Breast epithelium (tissue), 4 donors: ENCODE data around the gene ROR2. TPM values are rescaled to one million over a fixed set of nuclear protein-coding genes. Genes with fewer than 3 reads are reported as not detected.

Experiments
- DNase-seq, 2 donors: peaks; one replicate each; pipeline ENCODE4 v3.0.0-alpha.2; 2019; ENCODE audit warnings: low spot score in 2 of 2
- H3K27ac ChIP-seq, 2 donors: fragments of 200-600 bp; sonication (generic) in 1 of 2; one replicate each; pipeline ENCODE4 v1.5.1; 2016 to 2019; ENCODE audit warnings: mild to moderate bottlenecking in 1 of 2
- H3K27me3 ChIP-seq, 2 donors: fragments of 200-600 bp; sonication (generic) in 1 of 2; one replicate each; pipeline versions ENCODE4 v1.5.1 to v1.6.0; 2017 to 2019; ENCODE audit warnings: control low read depth in 1 of 2, mild to moderate bottlenecking in 1 of 2
- H3K36me3 ChIP-seq: fragments of 200-600 bp; one replicate; pipeline ENCODE4 v1.5.1; 2019
- H3K4me1 ChIP-seq, 2 donors: fragments of 200-600 bp; sonication (generic); one replicate each; pipeline ENCODE4 v1.5.1; 2016 to 2019; ENCODE audit warnings: control low read depth in 1 of 2
- H3K4me3 ChIP-seq, 3 donors: fragments of 200-600 bp; sonication (generic); 1 replicate in 2 of 3; 2 replicates in 1 of 3; pipeline ENCODE4 v1.5.1; 2016 to 2019; ENCODE audit warnings: mild to moderate bottlenecking in 3 of 3, moderate library complexity in 2 of 3
- H3K9me3 ChIP-seq, 2 donors: fragments of 200-600 bp; sonication (generic) in 1 of 2; one replicate each; pipeline ENCODE4 v1.5.1; 2016 to 2019; ENCODE audit warnings: control low read depth in 1 of 2
- CTCF ChIP-seq, 3 donors: fragments of 450-650 bp; IDR thresholded peaks; one replicate each; pipeline ENCODE4 v1.5.1; 2016 to 2017; ENCODE audit warnings: antibody characterized with exemption in 3 of 3, mild to moderate bottlenecking in 3 of 3, moderate library complexity in 3 of 3
- POLR2A ChIP-seq: fragments of 450-650 bp; IDR thresholded peaks from one replicate; pipeline ENCODE4 v1.6.1; 2016; ENCODE audit warnings: antibody characterized with exemption, mild to moderate bottlenecking, moderate library complexity
- POLR2AphosphoS5 ChIP-seq, 3 donors: sonication (generic); formaldehyde crosslinking; IDR thresholded peaks; one replicate each; pipeline ENCODE4 v1.6.1; 2017; ENCODE audit warnings: antibody characterized with exemption in 3 of 3
- intact Hi-C: fragments of 100-400 bp; cut with DNase I; formaldehyde crosslinking; loops from one replicate; pipeline ENCODE4 v1.15.1; 2023; ENCODE audit warnings: low total_unique reads
- total RNA-seq, 3 donors: library from RNA; depleted of rRNA; stranded (reverse); fragments of >200 nt; gene quantifications; one replicate each; pipeline ENCODE4 v1.1.0, GENCODE V29; 2016

Gene ROR2
- total RNA-seq, 3 donors from 2014 or later, result 2.1 to 25.6 (median 10.2) TPM

DNA sequence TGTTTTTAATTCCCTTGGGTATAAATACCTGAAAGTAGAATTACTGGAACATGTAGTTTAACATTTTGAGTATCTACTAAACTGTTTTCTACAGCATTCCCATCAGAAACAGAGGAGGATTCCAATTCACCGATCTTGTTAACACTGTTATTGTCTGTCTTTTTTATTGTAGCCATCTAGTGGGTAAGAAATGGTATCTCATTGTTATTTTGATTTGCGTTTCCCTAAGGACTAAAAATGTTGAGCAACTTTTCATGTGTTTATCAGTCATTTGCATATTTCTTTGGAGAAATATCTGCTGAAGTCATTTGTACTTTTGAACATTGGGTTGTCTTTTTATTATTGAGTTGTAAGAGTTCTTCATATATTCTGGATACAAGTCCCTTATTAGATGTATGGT lies 391.1 kb downstream of the ROR2 start:
- H3K9me3 ChIP-seq, result no peaks in the 10 kb centered on the region
- intact Hi-C loops, result no loop called here
- no peak overlapping the region for H3K4me3 ChIP-seq
- H3K27me3 ChIP-seq, result no peaks in the 10 kb centered on the region
- H3K27ac ChIP-seq, result no peak overlapping the region
- no peaks in the 10 kb centered on the region for H3K4me1 ChIP-seq
- no peaks in the 10 kb centered on the region for H3K36me3 ChIP-seq
- TF ChIP-seq POLR2A, result no peak
- TF ChIP-seq CTCF (IDR thresholded peaks at IDR 0.05), result no peak
- no peak for TF ChIP-seq POLR2AphosphoS5 (IDR thresholded peaks at IDR 0.05)
- DNase-seq, result no peak

GRCh38 chr9:91558395-91558794 lies 391.6 kb downstream of the ROR2 start:
- intact Hi-C loops, result no loop called here
- no peaks in the 10 kb centered on the region for H3K4me1 ChIP-seq
- H3K36me3 ChIP-seq, result no peaks in the 10 kb centered on the region
- no peaks in the 10 kb centered on the region for H3K27me3 ChIP-seq
- no peak overlapping the region for H3K4me3 ChIP-seq
- no peak for TF ChIP-seq POLR2A
- TF ChIP-seq POLR2AphosphoS5 (IDR thresholded peaks at IDR 0.05), result no peak
- no peak for TF ChIP-seq CTCF (IDR thresholded peaks at IDR 0.05)
- no peaks in the 10 kb centered on the region for H3K9me3 ChIP-seq
- H3K27ac ChIP-seq, result no peak overlapping the region
- no peak for DNase-seq

- Histone ChIP-seq H3K36me3 (no peaks in the 10 kb centered on the region), H3K4me1 (no peaks in the 10 kb centered on the region), H3K4me3 (no peak overlapping the region), H3K27me3 (no peaks in the 10 kb centered on the region), H3K27ac (no peak overlapping the region), H3K9me3 (no peaks in the 10 kb centered on the region)
- intact Hi-C loops, result no loop called here
- no peak for DNase-seq
- no peak for TF ChIP-seq POLR2A
- TF ChIP-seq CTCF (IDR thresholded peaks at IDR 0.05), result no peak
- no peak for TF ChIP-seq POLR2AphosphoS5 (IDR thresholded peaks at IDR 0.05)
Observed at GRCh38 chr9:91557327-91557726, 392.7 kb downstream of the ROR2 start.

DNA sequence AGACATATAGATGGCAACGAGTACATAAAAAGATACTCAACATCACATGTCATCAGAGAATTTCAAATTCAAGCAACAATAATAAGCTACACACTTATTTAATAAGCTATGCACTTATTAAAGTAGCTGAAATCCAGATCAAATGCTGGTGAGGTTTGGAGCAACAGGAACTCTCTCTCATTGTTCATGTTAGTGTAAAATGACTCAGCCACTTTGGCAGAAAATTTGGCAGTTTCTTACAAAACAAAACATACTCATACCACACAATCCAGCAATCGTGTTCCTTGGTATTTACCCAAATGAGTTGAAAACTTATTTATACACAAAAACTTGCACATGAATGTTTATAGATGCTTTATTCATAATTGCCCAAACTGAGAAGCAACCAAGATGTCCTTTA lies 394.9 kb downstream of the ROR2 start:
- intact Hi-C loops, result no loop called here
- H3K4me1 ChIP-seq, result no peaks in the 10 kb centered on the region
- no peak overlapping the region for H3K4me3 ChIP-seq
- H3K27ac ChIP-seq, result no peak overlapping the region
- no peak for DNase-seq
- no peaks in the 10 kb centered on the region for H3K27me3 ChIP-seq
- H3K9me3 ChIP-seq, result no peaks in the 10 kb centered on the region
- TF ChIP-seq CTCF (IDR thresholded peaks at IDR 0.05) (no peak), POLR2A (no peak), POLR2AphosphoS5 (IDR thresholded peaks at IDR 0.05) (no peak)
- no peaks in the 10 kb centered on the region for H3K36me3 ChIP-seq

DNA sequence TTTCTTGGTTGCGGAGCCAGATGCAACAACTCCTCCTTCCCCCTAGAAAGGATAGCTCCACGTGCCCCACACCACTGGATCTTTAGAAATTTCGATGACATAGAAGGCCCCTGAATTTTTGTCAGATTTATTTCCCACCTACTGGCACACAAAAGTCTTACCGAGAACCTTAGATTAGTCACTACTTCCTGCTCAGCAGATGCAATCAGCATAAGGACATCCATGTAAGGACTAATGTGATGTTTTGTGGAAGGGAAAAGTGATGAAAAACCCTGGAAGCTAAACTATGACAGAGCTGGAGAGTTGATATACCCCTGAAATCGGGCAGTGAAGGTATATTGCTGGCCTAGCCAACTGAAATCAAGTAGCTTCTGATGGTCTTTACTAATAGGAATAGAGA lies 400.9 kb downstream of the ROR2 start:
- Histone ChIP-seq H3K36me3 (no peaks in the 10 kb centered on the region), H3K9me3 (no peaks in the 10 kb centered on the region), H3K27ac (no peak overlapping the region), H3K4me3 (no peak overlapping the region), H3K27me3 (no peaks in the 10 kb centered on the region), H3K4me1 (no peaks in the 10 kb centered on the region)
- DNase-seq, result no peak
- intact Hi-C loops, result no loop called here
- TF ChIP-seq POLR2A, result no peak
- TF ChIP-seq POLR2AphosphoS5 (IDR thresholded peaks at IDR 0.05), result no peak
- TF ChIP-seq CTCF (IDR thresholded peaks at IDR 0.05), result no peak
